NOMO-1 treated with DMSO at 0.1 percent for 48 hours (cell line): ENCODE data around the gene CCDC88A.
"Not testable (repeated sequence)": the region's sequence is repeated elsewhere in the genome, so short reads cannot be mapped to it uniquely, and the experiment has no call there.

Experiments
- DNase-seq: peaks from one replicate; lab custom pipeline; 2025; ENCODE audit not compliant: unreplicated experiment; lab: John Stamatoyannopoulos, UW

The CCDC88A gene

GRCh38 chr2:55311444-55311870, 108.2 kb downstream of the CCDC88A start:
- DNase-seq: peak; percentile 70

GRCh38 chr2:55309446-55309845, 110.2 kb downstream of the CCDC88A start:
- DNase-seq: no peak

GRCh38 chr2:55302241-55302640, 117.4 kb downstream of the CCDC88A start:
- DNase-seq: no peak

GRCh38 chr2:55301277-55301676, 118.4 kb downstream of the CCDC88A start:
- DNase-seq: no peak

- DNase-seq: no peak
Observed at GRCh38 chr2:55296393-55296792, 123.3 kb downstream of the CCDC88A start.

GRCh38 chr2:55283083-55283482, 136.6 kb downstream of the CCDC88A start:
- DNase-seq: no peak

GRCh38 chr2:55282110-55282917, 137.3 kb downstream of the CCDC88A start:
- peak; percentile 91 for DNase-seq

GRCh38 chr2:55280851-55281546, 138.7 kb downstream of the CCDC88A start:
- DNase-seq: not testable (repeated sequence)

GRCh38 chr2:55279859-55280424, 139.7 kb downstream of the CCDC88A start:
- not testable (repeated sequence) for DNase-seq

- not testable (repeated sequence) for DNase-seq
Observed at GRCh38 chr2:55279214-55279835, 140.3 kb downstream of the CCDC88A start.

GRCh38 chr2:55277310-55277709, 142.3 kb downstream of the CCDC88A start:
- DNase-seq: no peak

- DNase-seq: not testable (repeated sequence)
Observed at GRCh38 chr2:55274346-55274745, 145.3 kb downstream of the CCDC88A start.

GRCh38 chr2:55269645-55269990, 150.0 kb downstream of the CCDC88A start:
- no peak for DNase-seq

GRCh38 chr2:55268907-55269644, 150.6 kb downstream of the CCDC88A start, which contains the start of gene MTIF2:
Gene MTIF2, minus strand, starts transcription at chr2:55269231. Its CDS starts 5,373 bp downstream, at chr2:55263858.
- peak; percentile 92 for DNase-seq

- no peak for DNase-seq
Observed at GRCh38 chr2:55268288-55268906, 151.3 kb downstream of the CCDC88A start.

GRCh38 chr2:55259586-55259985, 160.1 kb downstream of the CCDC88A start:
- DNase-seq: not testable (repeated sequence)

GRCh38 chr2:55252832-55253231, 166.8 kb downstream of the CCDC88A start:
- DNase-seq: peak; percentile 6

- DNase-seq: no peak
Observed at GRCh38 chr2:55247025-55247424, 172.6 kb downstream of the CCDC88A start.

GRCh38 chr2:55245411-55245810, 174.2 kb downstream of the CCDC88A start:
- no peak for DNase-seq

- no peak for DNase-seq
Observed at GRCh38 chr2:55242617-55243016, 177.0 kb downstream of the CCDC88A start.
